ENCODE data around the gene DIO3. TPM values are rescaled to one million over a fixed set of nuclear protein-coding genes. Genes with fewer than 3 reads are reported as not detected.

The DIO3 gene
- polyA plus RNA-seq, 3 donors: not detected

DNA sequence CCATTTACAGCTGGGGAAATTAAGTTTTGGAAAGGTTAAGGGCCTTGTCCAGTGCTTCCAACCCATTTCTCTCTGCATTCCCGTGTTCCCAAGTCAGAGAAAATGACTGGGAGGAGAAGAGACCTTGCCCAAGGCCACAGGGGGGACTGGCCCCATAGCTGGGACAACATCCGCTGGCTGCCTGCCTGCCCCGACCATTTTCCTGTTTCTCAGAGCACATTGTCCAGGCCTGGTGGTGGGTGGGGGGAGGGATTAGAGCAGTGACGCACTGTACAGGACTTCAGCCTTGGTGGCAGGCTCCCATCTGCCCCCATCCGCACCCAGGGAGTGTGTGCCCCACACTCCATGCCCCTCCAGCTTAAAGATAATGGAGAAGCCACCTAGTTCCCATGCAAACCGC is 27.7 kb downstream of the DIO3 start:
- H3K36me3 ChIP-seq (replicated peaks in 1 of 2; ENCODE audit: control insufficient read depth in 1 of 2, insufficient read depth in 2 of 2, low read length in 2 of 2): no peaks in the 10 kb centered on the region
- no peak overlapping the region for H3K4me3 ChIP-seq (replicated peaks in 1 of 3; ENCODE audit: low read depth in 2 of 3, low read length in 3 of 3)
- intact Hi-C loops (cut with micrococcal nuclease): no loop called here
- no peak overlapping the region for H3K9ac ChIP-seq (ENCODE audit: insufficient read depth, low read length, poor library complexity, severe bottlenecking)
- H3K4me1 Mint-ChIP-seq: no peaks in the 10 kb centered on the region
- WGBS (ENCODE audit: insufficient coverage): 100% methylated on average over 1 of the region's 6 CpGs
- H3K27ac ChIP-seq (ENCODE audit: low read depth in 1 of 2, low read length in 2 of 2): no peak overlapping the region
- TF ChIP-seq, protein P1, sequence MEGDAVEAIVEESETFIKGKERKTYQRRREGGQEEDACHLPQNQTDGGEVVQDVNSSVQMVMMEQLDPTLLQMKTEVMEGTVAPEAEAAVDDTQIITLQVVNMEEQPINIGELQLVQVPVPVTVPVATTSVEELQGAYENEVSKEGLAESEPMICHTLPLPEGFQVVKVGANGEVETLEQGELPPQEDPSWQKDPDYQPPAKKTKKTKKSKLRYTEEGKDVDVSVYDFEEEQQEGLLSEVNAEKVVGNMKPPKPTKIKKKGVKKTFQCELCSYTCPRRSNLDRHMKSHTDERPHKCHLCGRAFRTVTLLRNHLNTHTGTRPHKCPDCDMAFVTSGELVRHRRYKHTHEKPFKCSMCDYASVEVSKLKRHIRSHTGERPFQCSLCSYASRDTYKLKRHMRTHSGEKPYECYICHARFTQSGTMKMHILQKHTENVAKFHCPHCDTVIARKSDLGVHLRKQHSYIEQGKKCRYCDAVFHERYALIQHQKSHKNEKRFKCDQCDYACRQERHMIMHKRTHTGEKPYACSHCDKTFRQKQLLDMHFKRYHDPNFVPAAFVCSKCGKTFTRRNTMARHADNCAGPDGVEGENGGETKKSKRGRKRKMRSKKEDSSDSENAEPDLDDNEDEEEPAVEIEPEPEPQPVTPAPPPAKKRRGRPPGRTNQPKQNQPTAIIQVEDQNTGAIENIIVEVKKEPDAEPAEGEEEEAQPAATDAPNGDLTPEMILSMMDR (IDR thresholded peaks at IDR 0.05): no peak
- H3K9me3 ChIP-seq (replicated peaks in 1 of 2; ENCODE audit: control insufficient read depth in 1 of 2, insufficient read depth in 1 of 2, low read length in 2 of 2): peaks cover 0 to 3% of the 10 kb centered on the region in 2 donors
- H3K36me3 Mint-ChIP-seq: no peaks in the 10 kb centered on the region
- H3K4me2 ChIP-seq (replicated peaks; ENCODE audit: extremely low read depth, low read length, poor library complexity, severe bottlenecking): no peak overlapping the region
- no peaks in the 10 kb centered on the region for H4K20me1 ChIP-seq (ENCODE audit: insufficient read depth, low read length)
- H2AFZ ChIP-seq (ENCODE audit: insufficient read depth, low read depth, low read length, poor library complexity, severe bottlenecking): no peak overlapping the region
- H3K9me3 Mint-ChIP-seq: peaks cover 0 to 7% (median 0%) of the 10 kb centered on the region in 7 donors
- no peaks in the 10 kb centered on the region for H3K4me1 ChIP-seq (ENCODE audit: control insufficient read depth in 1 of 2, insufficient read depth in 2 of 2, low read length in 2 of 2)
- H3K79me2 ChIP-seq (ENCODE audit: insufficient read depth, low read length): no peaks in the 10 kb centered on the region
- no peaks in the 10 kb centered on the region for H3K27me3 ChIP-seq (ENCODE audit: control insufficient read depth in 2 of 2, insufficient read depth in 2 of 2, low read length in 2 of 2)
- peaks cover 5 to 14% (median 10%) of the 10 kb centered on the region in 3 donors for H3K27me3 Mint-ChIP-seq (ENCODE audit: low read depth in 3 of 3)
- DNase-seq: no peak
- no peak overlapping the region for H3K4me3 Mint-ChIP-seq
- no peak overlapping the region for H3K27ac Mint-ChIP-seq

DNA sequence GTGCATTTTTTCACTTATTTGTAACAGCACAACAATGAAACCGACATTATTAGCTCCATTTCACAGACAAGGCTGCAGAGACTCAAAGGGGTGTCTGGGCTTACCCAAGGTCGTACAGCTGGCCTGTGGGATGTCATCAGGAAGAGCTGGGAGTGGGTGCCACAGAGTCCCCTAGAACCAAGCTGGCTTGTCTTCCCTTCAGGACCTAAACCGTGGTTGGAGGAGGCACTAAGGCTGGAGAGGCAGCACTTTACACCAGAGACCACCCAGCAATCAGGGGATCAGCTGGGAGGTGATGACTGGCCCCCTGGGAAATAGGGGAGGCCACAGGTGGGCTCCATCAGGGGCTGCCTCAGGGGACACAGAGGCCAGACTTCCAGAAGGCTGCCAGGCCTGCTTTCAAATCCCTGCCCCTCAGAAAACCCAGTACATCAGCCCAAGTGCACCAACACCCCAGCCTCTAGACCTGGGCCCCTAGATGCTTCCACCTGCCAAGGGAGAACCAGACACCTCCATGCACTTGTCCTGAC is 28.3 kb downstream of the DIO3 start:
- no peak overlapping the region for H3K9ac ChIP-seq (ENCODE audit: insufficient read depth, low read length, poor library complexity, severe bottlenecking)
- Mint-ChIP-seq H3K27me3 (ENCODE audit: low read depth in 3 of 3) (peaks cover 7 to 14% (median 10%) of the 10 kb centered on the region in 3 donors), H3K9me3 (peaks cover 0 to 6% (median under 1%) of the 10 kb centered on the region in 7 donors), H3K4me3 (no peak overlapping the region), H3K4me1 (no peaks in the 10 kb centered on the region), H3K27ac (no peak overlapping the region), H3K36me3 (no peaks in the 10 kb centered on the region)
- H2AFZ ChIP-seq (ENCODE audit: insufficient read depth, low read depth, low read length, poor library complexity, severe bottlenecking): no peak overlapping the region
- no peaks in the 10 kb centered on the region for H3K4me1 ChIP-seq (ENCODE audit: control insufficient read depth in 1 of 2, insufficient read depth in 2 of 2, low read length in 2 of 2)
- H4K20me1 ChIP-seq (ENCODE audit: insufficient read depth, low read length): no peaks in the 10 kb centered on the region
- H3K9me3 ChIP-seq (replicated peaks in 1 of 2; ENCODE audit: control insufficient read depth in 1 of 2, insufficient read depth in 1 of 2, low read length in 2 of 2): peaks cover 0 to 1% of the 10 kb centered on the region in 2 donors
- no peak for DNase-seq
- WGBS (ENCODE audit: insufficient coverage): 83% methylated on average over 1 of the region's 3 CpGs
- TF ChIP-seq, protein P1 (IDR thresholded peaks at IDR 0.05): no peak
- no peaks in the 10 kb centered on the region for H3K36me3 ChIP-seq (replicated peaks in 1 of 2; ENCODE audit: control insufficient read depth in 1 of 2, insufficient read depth in 2 of 2, low read length in 2 of 2)
- no peak overlapping the region for H3K4me3 ChIP-seq (replicated peaks in 1 of 3; ENCODE audit: low read depth in 2 of 3, low read length in 3 of 3)
- H3K79me2 ChIP-seq (ENCODE audit: insufficient read depth, low read length): no peaks in the 10 kb centered on the region
- H3K4me2 ChIP-seq (replicated peaks; ENCODE audit: extremely low read depth, low read length, poor library complexity, severe bottlenecking): no peak overlapping the region
- intact Hi-C loops (cut with micrococcal nuclease): no loop called here
- no peaks in the 10 kb centered on the region for H3K27me3 ChIP-seq (ENCODE audit: control insufficient read depth in 2 of 2, insufficient read depth in 2 of 2, low read length in 2 of 2)
- H3K27ac ChIP-seq (ENCODE audit: low read depth in 1 of 2, low read length in 2 of 2): no peak overlapping the region

Measured in CD14-positive monocyte (primary cell).